ENCODE results near the gene CDK14. TPM values are rescaled to one million over a fixed set of nuclear protein-coding genes. Genes with fewer than 3 reads are reported as not detected.

Gene CDK14
- total and polyA plus RNA-seq, 2 of the 8 experiments (the other 6 are each of a cell fraction or from before 2014, with no cell fraction given), result 5.5 to 47.3 TPM

GRCh38 chr7:91098566-91098965 is 502.4 kb downstream of the CDK14 start (continued):
- TF ChIP-seq CHD7 (IDR thresholded peaks at IDR 0.05; ENCODE audit: insufficient replicate concordance, low read length) (no peak), TBP (IDR thresholded peaks at IDR 0.05; ENCODE audit: low read depth, low read length) (no peak), TEAD4 (IDR thresholded peaks at IDR 0.05; ENCODE audit: low read depth, low read length) (no peak), SP1 (IDR thresholded peaks at IDR 0.05; ENCODE audit: low read depth, low read length) (no peak), RNF2 (IDR thresholded peaks at IDR 0.05; ENCODE audit: borderline replicate concordance, low read depth, low read length, missing control alignments, poor library complexity, severe bottlenecking) (no peak), EGR1 (IDR thresholded peaks at IDR 0.05; ENCODE audit: borderline replicate concordance, low read depth, low read length) (no peak)
